Lower lobe of right lung (tissue), 2 donors: ENCODE measurements around the gene GABPB1. TPM values are rescaled to one million over a fixed set of nuclear protein-coding genes. Genes with fewer than 3 reads are reported as not detected.
A peak's percentile ranks its signal among the peaks of the same experiment; 100 is the strongest.

Source experiments
- ATAC-seq, 2 donors: fragments of 200-7000 bp; cut with Tn5 transposase; one replicate each; pipeline ENCODE4 v1.9.1; 2020 to 2022; ENCODE audit warnings: mild to moderate bottlenecking in 2 of 2, moderate library complexity in 2 of 2
- DNase-seq: peaks from one replicate; pipeline ENCODE4 v3.0.0-alpha.2; 2020
- H3K27ac ChIP-seq: fragments of 200-600 bp; one replicate; pipeline ENCODE4 v1.8.0; 2022
- H3K27me3 ChIP-seq: fragments of 200-600 bp; one replicate; pipeline ENCODE4 v1.8.0; 2022; ENCODE audit warnings: low read depth
- H3K36me3 ChIP-seq: fragments of 200-600 bp; one replicate; pipeline ENCODE4 v1.8.0; 2022; ENCODE audit warnings: mild to moderate bottlenecking
- H3K4me1 ChIP-seq: fragments of 200-600 bp; one replicate; pipeline ENCODE4 v1.8.0; 2022
- H3K4me3 ChIP-seq: fragments of 200-600 bp; one replicate; pipeline ENCODE4 v1.8.0; 2022; ENCODE audit warnings: mild to moderate bottlenecking
- H3K9me3 ChIP-seq: fragments of 200-600 bp; one replicate; pipeline ENCODE4 v1.8.0; 2022
- CTCF ChIP-seq: fragments of 200-600 bp; IDR thresholded peaks from one replicate; pipeline ENCODE4 v1.8.0; 2022; ENCODE audit warnings: antibody characterized with exemption, mild to moderate bottlenecking
- intact Hi-C: fragments of 100-400 bp; cut with DNase I; formaldehyde crosslinking; loops from one replicate; pipeline ENCODE4 v1.11.0; 2022
- total RNA-seq: library from RNA; stranded (reverse); fragmentation: NEBNext Ultra II Directional; extraction: Animal tissue kit (Norgen Biotek cat#: 25700); gene quantifications from one replicate; pipeline ENCODE4 v1.2.1, GENCODE V29; 2021
- donor health status: DM: no; HTN: yes; CAD: no; lungs with severe emphysema.

Gene GABPB1
- total RNA-seq, 1 donor from 2014 or later: 17.8 TPM

GRCh38 chr15:50340416-50340815 lies 14.6 kb downstream of the GABPB1 start:
- H3K4me1 ChIP-seq: no peaks in the 10 kb centered on the region
- DNase-seq (no peak), ATAC-seq (peak in 1 of 2 donors; percentile 37)
- intact Hi-C loops: no loop called here
- no peaks in the 10 kb centered on the region for H3K36me3 ChIP-seq
- no peak overlapping the region for H3K4me3 ChIP-seq
- no peaks in the 10 kb centered on the region for H3K9me3 ChIP-seq
- no peak for TF ChIP-seq CTCF
- no peaks in the 10 kb centered on the region for H3K27me3 ChIP-seq
- no peak overlapping the region for H3K27ac ChIP-seq

GRCh38 chr15:50339717-50340116 lies 15.3 kb downstream of the GABPB1 start:
- intact Hi-C loops: no loop called here
- no peak overlapping the region for H3K4me3 ChIP-seq
- H3K9me3 ChIP-seq: no peaks in the 10 kb centered on the region
- TF ChIP-seq CTCF: no peak
- no peaks in the 10 kb centered on the region for H3K36me3 ChIP-seq
- ATAC-seq (no peak), DNase-seq (no peak)
- no peaks in the 10 kb centered on the region for H3K4me1 ChIP-seq
- no peak overlapping the region for H3K27ac ChIP-seq
- no peaks in the 10 kb centered on the region for H3K27me3 ChIP-seq

- Histone ChIP-seq H3K27me3 (no peaks in the 10 kb centered on the region), H3K36me3 (no peaks in the 10 kb centered on the region), H3K4me3 (no peak overlapping the region), H3K9me3 (no peaks in the 10 kb centered on the region), H3K27ac (no peak overlapping the region), H3K4me1 (no peaks in the 10 kb centered on the region)
- ATAC-seq (no peak), DNase-seq (no peak)
- no peak for TF ChIP-seq CTCF
- intact Hi-C loops: no loop called here
Observed at GRCh38 chr15:50335251-50335650, 19.7 kb downstream of the GABPB1 start.

GRCh38 chr15:50333229-50333628 lies 21.8 kb downstream of the GABPB1 start:
- no peak overlapping the region for H3K27ac ChIP-seq
- TF ChIP-seq CTCF: no peak
- no peak for DNase-seq
- no peaks in the 10 kb centered on the region for H3K27me3 ChIP-seq
- no peaks in the 10 kb centered on the region for H3K4me1 ChIP-seq
- H3K4me3 ChIP-seq: no peak overlapping the region
- intact Hi-C loops: no loop called here
- no peaks in the 10 kb centered on the region for H3K36me3 ChIP-seq
- ATAC-seq: no peak
- no peaks in the 10 kb centered on the region for H3K9me3 ChIP-seq

GRCh38 chr15:50330921-50331320 lies 24.1 kb downstream of the GABPB1 start:
- H3K4me1 ChIP-seq: no peaks in the 10 kb centered on the region

More at GRCh38 chr15:50330921-50331320, 24.1 kb downstream of the GABPB1 start:
- ATAC-seq: no peak
- Histone ChIP-seq H3K36me3 (no peaks in the 10 kb centered on the region), H3K4me3 (no peak overlapping the region), H3K27me3 (no peaks in the 10 kb centered on the region), H3K9me3 (no peaks in the 10 kb centered on the region), H3K27ac (no peak overlapping the region)
- no peak for TF ChIP-seq CTCF
- intact Hi-C loops: no loop called here
- no peak for DNase-seq
